Measurements from ENCODE around the gene NOL6. TPM values are rescaled to one million over a fixed set of nuclear protein-coding genes. Genes with fewer than 3 reads are reported as not detected.

The NOL6 gene
- total RNA-seq, 1 experiment from 2014 or later = 64.4 TPM

GRCh38 chr9:33443047-33443446 lies 30.7 kb downstream of the NOL6 start:
- Histone ChIP-seq H3K23ac (ENCODE audit: insufficient read length, low read depth, low read length) (no peak overlapping the region), H3K4me1 (ENCODE audit: insufficient read depth, low read length) (peaks cover 4% of the 10 kb centered on the region; the same call in 1 of the 2 replicates), H3K23me2 (ENCODE audit: insufficient read length, low read depth, low read length, poor library complexity, severe bottlenecking) (peaks cover 6% of the 10 kb centered on the region), H2BK12ac (ENCODE audit: insufficient read length, low read depth, low read length) (no peak overlapping the region), H3K4me2 (ENCODE audit: insufficient read depth, insufficient read length, low read length) (no peak overlapping the region), H2BK5ac (ENCODE audit: insufficient read length, low read length) (no peak overlapping the region), H3T11ph (ENCODE audit: low read length) (no peak overlapping the region), H3K4ac (ENCODE audit: low read depth, low read length) (no peak overlapping the region), H3K9ac (ENCODE audit: extremely low read depth, insufficient read length, low read length) (no peak overlapping the region), H3K79me1 (ENCODE audit: insufficient read depth, low read depth, low read length, poor library complexity, severe bottlenecking) (no peaks in the 10 kb centered on the region), H3K27me3 (ENCODE audit: insufficient read depth, low read length) (peaks cover 1% of the 10 kb centered on the region; the same call in 1 of the 2 replicates), H3K18ac (ENCODE audit: insufficient read length, low read depth, low read length) (no peak overlapping the region), H3K9me3 (ENCODE audit: control insufficient read depth, low read depth, low read length) (no peaks in the 10 kb centered on the region), H2AK5ac (ENCODE audit: insufficient read length, low read length) (no peak overlapping the region), H3K14ac (ENCODE audit: insufficient read depth, low read length) (no peak overlapping the region; the same call in 1 of the 2 replicates), H2AFZ (ENCODE audit: low read length) (no peak overlapping the region), H2BK15ac (ENCODE audit: low read depth, low read length) (no peak overlapping the region), H4K20me1 (ENCODE audit: control insufficient read depth, insufficient read depth, insufficient read length) (no peaks in the 10 kb centered on the region), H4K8ac (replicated peaks; ENCODE audit: insufficient read length, low read depth, low read length) (no peak overlapping the region), H2BK120ac (ENCODE audit: low read depth, low read length, poor library complexity, severe bottlenecking) (no peak overlapping the region), H4K5ac (ENCODE audit: insufficient read length, low read depth, low read length) (no peak overlapping the region), H3K56ac (ENCODE audit: insufficient read length, low read depth, low read length) (no peak overlapping the region), H3K79me2 (ENCODE audit: insufficient read depth, low read length) (no peaks in the 10 kb centered on the region), H2BK20ac (ENCODE audit: low read depth, low read length, poor library complexity, severe bottlenecking) (no peak overlapping the region), H4K91ac (ENCODE audit: insufficient read length, low read depth, low read length) (no peak overlapping the region), H3K27ac (ENCODE audit: insufficient read length, low read depth, low read length) (no peak overlapping the region)
- peak overlapping the region in 1 of 2 experiments; percentile 32; a peak in 2 of 5 replicates for H3K4me3 Mint-ChIP-seq
- no peak overlapping the region for H3K27ac Mint-ChIP-seq
- H3K36me3 Mint-ChIP-seq (ENCODE audit: insufficient read depth in 1 of 3, low read depth in 3 of 3) = no peaks in the 10 kb centered on the region
- WGBS (ENCODE audit: extremely low coverage, insufficient read length, low lambda C conversion rate) = no CpG with 5 or more reads among the region's 9 CpGs
- no peaks in the 10 kb centered on the region for H3K9me3 Mint-ChIP-seq
- peaks cover 26 to 40% of the 10 kb centered on the region in 2 experiments for H3K4me1 Mint-ChIP-seq
- peaks cover 40% of the 10 kb centered on the region for H3K27me3 Mint-ChIP-seq (ENCODE audit: low read depth)
- TF ChIP-seq CTCF (conservative IDR thresholded peaks at IDR 0.05) = no peak
- no peak for DNase-seq

Data from H9 (cell line).